NCI-H1417 treated with DMSO at 0.1 percent for 48 hours (cell line): ENCODE measurements around the gene KAZN.

Experiments
- DNase-seq: peaks from one replicate; lab custom pipeline; 2025; lab: John Stamatoyannopoulos, UW

Gene KAZN

GRCh38 chr1:14915356-14916054 lies 317.0 kb downstream of the KAZN start:
- DNase-seq, result no peak

- DNase-seq, result no peak
Measured at GRCh38 chr1:14919289-14919688, 320.8 kb downstream of the KAZN start.

GRCh38 chr1:14919751-14920150 lies 321.3 kb downstream of the KAZN start:
- DNase-seq, result no peak

- no peak for DNase-seq
Measured at GRCh38 chr1:14921057-14921456, 322.6 kb downstream of the KAZN start.

- DNase-seq, result no peak
Measured at GRCh38 chr1:14922942-14923726, 324.6 kb downstream of the KAZN start.

- DNase-seq, result no peak
Measured at GRCh38 chr1:14923727-14924452, 325.4 kb downstream of the KAZN start.

GRCh38 chr1:14924455-14925331 lies 326.2 kb downstream of the KAZN start:
- no peak for DNase-seq

- DNase-seq, result no peak
Measured at GRCh38 chr1:14925336-14926136, 327.1 kb downstream of the KAZN start.

GRCh38 chr1:14926229-14926628 lies 327.7 kb downstream of the KAZN start:
- no peak for DNase-seq

GRCh38 chr1:14926818-14927575 lies 328.5 kb downstream of the KAZN start:
- DNase-seq, result no peak

GRCh38 chr1:14928412-14928811 lies 329.9 kb downstream of the KAZN start:
- no peak for DNase-seq

- DNase-seq, result no peak
Measured at GRCh38 chr1:14928886-14929546, 330.5 kb downstream of the KAZN start.

- DNase-seq, result no peak
Measured at GRCh38 chr1:14929547-14930246, 331.2 kb downstream of the KAZN start.

- no peak for DNase-seq
Measured at GRCh38 chr1:14930247-14930965, 331.9 kb downstream of the KAZN start.

- DNase-seq, result no peak
Measured at GRCh38 chr1:14932034-14932638, 333.7 kb downstream of the KAZN start.

- no peak for DNase-seq
Measured at GRCh38 chr1:14934867-14935266, 336.4 kb downstream of the KAZN start.

- DNase-seq, result no peak
Measured at GRCh38 chr1:14936815-14937214, 338.3 kb downstream of the KAZN start.
